NCI-H82 treated with DMSO at 0.1 percent for 48 hours (cell line): Measurements from ENCODE around the gene PRSS22.
A peak's percentile ranks its signal among the peaks of the same experiment; 100 is the strongest.

Experiments
- DNase-seq: peaks from one replicate; lab custom pipeline; 2025; ENCODE audit not compliant: unreplicated experiment; lab: John Stamatoyannopoulos, UW

Gene PRSS22

DNA sequence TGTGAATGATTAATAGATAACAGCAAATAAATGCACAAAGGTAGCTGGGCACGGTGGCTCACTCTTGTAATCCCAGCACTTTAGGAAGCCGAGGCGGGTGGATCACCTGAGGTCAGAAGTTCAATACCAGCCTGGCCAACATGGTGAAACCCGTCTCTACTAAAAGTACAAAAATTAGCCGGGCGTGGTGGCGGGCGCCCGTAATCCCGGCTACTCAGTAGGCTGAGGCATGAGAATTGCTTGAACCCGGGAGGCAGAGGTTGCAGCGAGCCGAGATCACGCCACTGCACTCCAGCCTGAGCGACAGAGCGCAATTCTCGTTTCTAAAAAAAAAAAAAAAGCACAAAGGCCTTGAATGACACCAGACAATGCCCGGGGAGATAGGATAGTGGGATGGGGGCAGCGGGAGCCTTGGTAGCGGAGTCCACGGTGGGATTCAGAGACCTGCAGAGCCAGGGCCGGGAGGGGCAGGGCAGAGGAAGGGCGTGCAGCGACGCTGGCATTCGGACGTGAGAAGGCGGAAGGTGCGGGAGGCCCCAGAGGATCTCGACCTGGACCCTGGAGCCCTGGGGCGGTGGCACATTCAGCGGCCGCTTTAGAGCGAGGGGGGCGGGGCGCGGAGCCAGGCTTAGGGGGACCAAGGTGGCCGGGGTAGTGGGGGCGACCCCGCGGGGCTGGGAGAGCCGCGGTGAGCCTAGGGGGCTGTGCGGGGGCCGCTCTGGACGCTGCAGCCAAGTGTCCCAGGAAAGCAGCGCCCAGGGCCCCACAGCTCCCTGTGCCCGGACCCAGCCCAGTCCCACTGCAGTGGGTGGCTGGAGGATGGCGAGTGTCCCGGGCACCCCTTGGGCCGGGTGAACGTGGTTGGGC lies 24.0 kb upstream of the PRSS22 start:
- no peak for DNase-seq

DNA sequence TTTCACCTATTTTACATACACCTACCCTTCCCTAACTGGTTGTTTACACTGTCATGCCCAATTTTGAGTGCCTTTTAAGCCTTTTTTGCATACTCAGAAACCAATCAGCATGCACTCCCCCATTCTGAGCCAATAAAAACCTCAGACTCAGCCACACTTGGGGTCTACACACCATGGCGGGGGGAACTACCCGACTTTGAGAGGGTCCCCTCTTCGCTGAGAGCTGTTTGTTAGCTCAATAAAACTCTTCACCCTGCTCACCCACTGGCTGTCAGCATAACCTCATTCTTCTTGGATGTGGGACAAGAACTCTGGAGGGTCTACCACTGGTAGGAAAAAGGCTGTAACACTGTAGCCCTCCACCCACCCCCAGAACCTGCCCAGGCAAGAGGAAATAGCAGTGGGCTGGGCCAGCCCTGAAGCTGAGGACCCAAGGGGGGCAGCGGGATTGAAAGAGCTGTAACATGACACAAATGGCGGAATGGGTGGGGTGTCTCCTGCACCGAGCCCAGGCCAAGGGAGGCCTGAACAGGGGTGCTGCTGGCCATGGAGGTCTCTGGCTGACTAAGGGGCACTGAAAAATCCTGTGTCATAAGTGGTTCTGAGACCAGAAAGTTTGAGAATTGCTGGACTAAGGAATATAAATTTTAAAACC lies 22.0 kb upstream of the PRSS22 start:
- no peak for DNase-seq

DNA sequence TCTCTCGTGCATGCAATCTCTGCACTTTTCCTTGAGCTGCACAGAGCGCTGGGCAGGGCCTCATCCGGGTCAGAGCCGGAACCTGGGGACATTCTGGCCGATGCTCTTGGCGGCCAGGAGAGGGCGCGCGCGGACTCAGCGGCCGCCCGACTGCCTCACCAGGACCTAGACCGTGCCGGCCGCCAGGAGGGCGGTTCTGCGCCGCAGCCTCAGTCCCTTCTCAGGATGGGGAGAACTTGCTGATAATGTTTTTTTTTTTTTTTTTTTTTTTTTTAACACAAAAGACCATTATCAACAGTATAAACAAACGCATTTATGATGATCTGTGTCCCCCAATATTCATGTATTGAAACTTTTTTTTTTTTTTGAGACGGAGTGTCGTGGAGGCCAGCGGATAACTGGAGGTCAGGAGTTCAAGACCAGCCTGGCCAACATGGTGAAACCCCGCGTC lies 17.0 kb upstream of the PRSS22 start:
- DNase-seq: peak; percentile 55

DNA sequence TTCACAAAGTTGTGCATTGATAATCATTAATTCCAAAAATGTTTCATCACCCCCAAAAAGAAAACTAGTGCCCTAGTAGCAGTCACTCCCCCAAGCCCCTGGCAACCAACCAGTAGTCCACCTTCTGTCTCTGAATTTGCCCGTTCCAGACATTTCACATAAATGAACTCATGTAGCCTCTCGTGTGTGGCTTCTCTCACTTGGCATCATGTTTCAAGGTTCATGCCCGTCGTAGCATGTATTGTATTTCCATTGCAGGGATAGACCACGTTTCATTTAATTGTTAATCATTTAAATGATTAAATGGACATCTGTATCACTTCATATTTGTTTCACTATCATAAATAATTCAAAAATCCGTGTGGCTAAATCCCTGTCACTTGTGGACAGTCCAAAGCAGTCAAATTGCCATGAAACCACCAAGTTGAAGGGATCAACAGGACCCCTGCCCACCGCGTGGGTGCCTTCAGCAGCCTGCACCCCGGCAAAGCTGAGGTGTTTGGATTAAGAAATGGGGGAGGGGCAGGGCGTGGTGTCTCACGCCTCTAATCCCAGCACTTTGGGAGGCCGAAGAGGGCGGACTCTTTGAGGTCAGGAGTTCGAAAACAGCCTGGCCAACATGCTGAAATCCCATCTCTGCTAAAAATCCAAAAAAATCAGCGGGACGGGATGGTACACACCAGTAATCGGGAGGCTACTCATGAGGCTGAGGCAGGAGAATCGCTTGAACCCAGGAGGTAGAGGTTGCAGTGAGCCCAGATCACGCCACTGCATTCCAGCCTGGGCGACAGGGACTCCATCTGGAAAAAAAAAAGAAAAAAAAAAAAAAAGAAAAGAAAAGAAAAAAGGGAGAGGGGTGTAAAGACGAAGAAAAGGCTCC lies 16.3 kb upstream of the PRSS22 start:
- no peak for DNase-seq

DNA sequence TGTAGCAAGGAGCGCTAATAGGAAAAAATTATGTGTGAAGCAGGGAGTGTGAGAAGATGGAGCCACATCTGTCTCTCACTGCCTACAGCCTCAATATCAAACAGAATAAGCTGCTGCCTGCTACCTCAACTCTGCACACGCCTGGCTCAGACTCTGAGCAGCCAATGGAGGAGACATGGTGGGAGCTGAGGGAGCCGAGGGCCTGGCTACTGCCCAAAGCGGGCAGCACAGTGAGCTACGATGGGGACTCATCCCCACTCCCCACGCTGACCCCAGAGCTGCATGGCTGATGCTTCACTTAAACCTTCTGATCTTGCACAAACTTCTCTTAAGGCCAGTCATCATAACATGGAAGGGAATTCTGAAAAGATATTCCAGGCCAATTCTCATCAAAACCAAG lies 14.0 kb upstream of the PRSS22 start:
- DNase-seq: no peak

DNA sequence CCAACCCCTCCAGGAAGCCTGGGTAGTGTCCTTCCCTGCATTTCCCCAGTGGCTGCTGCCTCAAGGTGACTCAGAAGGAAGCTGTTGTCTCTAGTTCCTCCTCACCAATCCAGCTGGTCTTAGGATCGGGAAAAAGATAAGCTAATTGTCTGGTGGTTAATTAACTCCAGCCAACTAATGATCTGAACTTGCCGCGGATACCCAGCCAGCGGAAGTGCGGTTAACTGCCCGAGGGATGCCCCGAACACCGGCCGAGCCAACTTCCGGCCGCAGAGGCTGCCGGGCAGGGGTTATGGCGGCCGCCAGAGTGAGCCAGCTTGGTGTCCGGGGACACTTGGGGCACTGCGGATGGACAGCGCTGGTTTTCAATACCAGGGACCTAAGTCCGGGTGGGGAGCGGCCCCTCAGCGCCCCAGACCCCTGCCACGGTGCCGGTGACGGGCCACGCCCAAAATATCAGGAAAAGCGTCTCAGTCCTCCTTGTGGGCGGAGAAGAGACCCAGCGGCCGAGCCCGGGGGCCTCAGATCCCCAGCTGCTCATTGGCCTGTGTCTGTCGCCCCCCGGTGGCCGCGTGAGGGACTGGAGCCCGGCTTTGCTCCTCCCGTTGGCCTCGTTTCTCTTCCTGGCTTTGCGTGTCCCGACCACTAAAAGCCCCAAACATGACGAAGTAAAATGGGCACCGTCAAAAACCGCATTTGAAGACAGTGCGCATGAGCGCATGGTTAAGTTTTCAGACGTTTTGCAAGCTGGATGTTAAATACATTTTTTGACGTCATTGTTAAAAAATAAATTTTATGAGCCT lies 10.2 kb upstream of the PRSS22 start:
- DNase-seq: peak; percentile 76

DNA sequence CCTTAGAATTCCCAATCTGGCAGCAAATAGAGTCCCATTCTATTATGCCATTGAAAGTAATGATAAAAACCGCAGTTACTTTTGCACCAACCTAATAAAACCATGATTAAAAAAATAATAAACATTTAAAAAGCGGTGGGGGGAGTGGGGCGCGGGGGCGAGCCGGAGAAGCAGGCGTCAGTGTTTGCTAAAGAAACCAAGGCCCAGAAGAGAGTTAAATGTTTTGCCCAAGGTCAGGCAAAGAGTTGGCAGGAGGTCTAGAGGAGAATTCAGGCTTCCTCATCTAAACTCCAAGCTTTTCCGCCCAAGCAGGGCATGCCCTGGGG lies 9.7 kb upstream of the PRSS22 start:
- no peak for DNase-seq

DNA sequence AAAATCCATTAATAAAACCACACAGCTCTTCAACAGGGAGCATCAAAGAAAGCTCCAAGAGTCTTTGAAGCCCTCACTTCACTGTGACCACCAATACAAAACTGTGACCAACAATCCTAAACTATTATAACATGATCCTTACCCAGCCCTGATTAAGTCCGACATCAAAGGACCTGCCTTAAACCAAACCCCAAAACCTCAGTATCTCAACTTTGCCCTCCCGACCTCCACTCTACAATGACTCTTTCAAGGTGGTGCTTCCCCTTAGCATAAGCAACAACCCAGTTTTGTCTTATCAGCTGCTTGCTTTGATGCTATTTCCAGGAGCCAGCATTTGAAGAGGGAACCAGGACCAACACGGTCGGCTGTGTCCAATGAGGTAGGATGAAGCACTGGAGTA lies 8.5 kb upstream of the PRSS22 start:
- DNase-seq: no peak

DNA sequence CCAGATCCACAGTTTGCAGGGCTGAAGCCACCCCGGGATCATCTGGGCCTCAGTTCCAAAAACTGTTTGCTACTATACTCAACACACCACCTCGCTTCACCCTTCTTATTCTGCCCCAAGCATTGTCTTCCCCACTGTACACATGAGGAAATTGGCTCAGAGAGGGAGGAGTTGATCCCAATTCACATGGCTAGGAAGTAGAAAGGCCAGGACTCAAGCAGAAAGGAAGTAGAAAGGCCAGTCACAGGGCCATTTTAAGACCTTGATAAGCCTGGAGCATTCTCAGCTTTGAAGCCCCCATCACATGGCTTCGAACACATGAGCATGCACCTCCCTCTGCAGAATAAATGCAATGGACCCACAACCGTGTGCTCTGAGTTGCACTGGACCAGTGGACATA lies 7.7 kb upstream of the PRSS22 start:
- DNase-seq: no peak

DNA sequence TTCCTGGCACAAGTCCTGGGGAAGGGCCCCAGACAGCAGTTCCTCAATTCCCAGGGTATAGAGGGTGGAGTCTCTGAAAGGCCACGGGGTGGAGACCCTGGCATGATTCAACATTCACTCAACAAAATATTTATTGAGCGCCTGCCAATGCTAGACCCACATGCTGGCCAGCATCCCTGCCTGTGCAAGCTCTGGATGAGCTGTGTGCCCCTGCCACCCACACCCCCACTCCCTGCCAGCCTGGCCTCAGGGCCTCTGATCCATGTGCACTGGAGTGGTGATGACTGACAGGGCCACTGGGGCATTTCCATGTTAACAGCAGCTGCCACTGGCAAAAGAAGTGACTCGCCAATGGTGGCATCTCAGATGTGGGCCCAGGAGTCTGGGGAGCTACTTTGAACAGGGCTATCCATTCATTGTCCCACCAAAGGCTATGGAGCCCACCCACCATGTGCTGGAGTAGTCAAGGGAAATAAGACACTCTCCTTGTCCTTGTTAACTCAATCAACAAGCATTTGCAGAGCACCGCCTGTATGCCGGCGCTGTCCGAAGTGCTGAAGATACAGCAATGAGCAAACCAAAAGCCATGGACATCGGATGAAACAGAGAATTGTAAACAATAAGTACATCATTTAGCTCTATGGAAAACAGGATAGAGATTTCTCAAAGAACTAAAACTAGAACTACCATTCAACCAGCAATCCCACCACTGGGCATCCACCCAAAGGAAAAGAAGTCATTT lies 3.0 kb upstream of the PRSS22 start:
- no peak for DNase-seq

DNA sequence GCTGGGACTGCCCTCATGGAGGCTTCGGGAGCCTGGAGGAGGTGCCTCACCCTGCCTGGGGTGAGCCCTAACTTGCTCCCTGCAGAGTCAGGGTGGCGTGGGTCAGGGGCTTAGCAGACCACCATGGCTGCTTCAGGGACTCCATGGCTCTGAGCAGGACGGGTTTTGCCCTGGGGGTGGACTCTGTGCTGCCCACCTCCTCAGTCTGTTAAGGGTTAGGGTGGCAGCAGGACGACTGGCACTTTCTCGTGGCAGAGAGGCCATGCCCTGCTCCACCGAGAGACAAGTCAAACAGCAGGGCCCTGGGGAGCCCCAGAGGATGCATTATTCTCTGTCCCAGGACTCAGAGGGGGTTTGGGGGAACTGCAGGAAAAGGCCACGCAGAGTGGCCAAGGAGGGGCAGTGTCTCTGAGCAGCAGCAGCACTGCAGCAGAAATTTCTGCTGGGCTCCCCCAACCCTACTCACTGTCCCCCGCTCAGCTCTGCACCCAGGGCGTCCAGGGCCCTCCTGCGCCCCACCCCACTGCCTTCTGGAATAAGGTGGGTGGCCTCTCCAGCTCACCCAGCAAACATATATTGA lies 1.8 kb upstream of the PRSS22 start:
- DNase-seq: no peak

DNA sequence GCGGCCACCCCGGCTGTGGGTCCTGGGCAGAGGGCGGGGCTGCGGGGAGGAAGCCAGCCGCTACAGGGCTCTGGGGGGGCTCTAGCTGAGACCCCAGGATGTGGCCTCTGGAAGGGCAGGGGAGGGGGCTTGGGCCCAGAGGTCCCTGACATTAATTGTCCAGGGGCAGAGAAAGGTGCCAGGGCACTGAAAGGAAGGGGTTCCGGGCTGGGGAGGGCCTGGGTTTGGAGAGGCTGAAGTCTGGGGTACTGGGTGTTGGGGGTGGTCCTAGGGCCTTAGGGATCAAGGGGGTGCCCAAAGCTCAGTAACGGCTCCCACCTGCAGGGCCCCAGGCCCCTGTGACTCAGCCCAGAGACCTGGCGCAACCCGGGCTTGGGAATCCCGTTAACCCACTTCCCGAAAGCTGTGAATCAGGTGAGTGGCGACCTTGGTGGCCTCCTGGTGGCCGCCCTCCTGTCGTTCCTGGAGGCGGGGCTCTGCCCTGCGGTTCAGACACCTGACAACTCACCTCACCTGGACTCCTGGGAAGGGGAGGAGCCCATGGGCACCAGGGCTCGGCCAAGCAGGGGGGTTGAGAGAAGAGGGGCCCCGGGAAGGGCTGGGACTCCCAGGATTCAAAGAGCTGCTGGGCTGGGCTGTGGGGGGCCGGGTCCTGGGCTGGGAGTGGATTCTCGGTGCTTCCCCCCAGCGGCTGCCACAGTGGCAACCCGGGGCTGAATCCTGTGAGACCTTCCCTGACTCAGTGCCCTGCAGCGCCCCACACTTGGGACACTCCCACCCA lies 465 bp upstream of the PRSS22 start:
- DNase-seq: no peak

DNA sequence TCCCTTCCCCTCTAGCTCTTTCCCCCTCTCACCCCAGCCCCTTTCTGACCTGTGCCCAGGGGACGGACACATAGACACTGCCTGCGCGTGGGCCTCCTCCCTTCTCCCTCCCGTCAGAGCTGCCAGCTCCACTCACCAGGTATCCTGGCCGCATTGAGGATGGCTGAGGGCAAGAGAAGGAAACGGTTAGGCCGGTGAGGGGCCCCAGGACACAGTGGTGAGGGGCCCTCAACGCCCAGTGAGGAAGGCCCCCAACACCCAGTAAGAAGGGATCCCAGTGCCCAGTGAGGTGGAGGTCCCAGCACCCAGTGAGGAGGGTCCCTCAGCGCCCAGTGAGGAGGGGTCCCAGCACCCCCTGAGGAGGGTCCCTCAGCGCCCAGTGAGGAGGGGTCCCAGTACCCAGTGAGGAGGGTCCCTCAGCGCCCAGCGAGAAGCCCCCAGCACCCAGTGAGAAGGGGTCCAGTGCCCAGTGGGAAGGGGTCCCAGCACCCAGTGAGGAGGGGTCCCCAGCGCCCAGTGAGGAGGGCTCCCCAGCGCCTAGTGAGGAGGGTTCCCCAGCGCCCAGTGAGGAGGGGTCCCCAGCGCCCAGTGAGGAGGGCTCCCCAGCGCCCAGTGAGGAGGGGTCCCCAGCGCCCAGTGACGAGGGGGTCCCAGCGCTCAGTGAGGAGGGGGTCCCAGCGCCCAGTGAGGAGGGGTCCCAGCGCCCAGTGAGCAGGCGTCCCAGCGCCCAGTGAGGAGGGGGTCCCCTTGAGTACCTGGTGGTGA lies 1.1 kb downstream of the PRSS22 start:
- DNase-seq: no peak

DNA sequence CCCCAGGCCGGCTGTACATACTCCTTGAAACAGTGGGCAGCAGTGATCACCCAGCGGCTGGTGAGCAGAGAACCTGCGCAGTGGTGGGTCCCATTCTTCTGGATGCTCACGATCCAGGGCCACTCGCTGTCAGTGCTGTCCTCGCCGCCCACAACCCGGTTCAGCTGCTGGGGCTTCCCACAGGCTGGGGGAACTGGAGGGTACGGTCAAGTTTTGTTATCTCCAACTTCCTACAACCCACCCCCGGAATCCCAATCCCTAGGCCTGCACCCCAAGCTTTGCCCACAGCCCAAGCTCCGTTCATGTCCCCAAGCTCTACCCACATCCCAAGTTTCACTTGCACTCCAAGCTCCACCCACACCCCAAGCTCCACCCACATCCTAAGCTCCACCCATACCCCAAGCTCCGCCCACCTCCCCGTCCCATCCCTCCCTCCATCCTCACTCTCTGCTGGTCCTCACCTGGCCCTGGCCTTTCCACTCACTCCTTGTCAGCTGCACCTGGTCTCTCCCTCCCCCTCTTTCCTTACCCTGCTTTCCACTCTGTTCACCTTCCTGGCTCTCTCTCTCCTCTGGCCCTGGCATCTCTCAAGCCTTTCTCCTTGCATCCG lies 1.8 kb downstream of the PRSS22 start:
- DNase-seq: no peak

DNA sequence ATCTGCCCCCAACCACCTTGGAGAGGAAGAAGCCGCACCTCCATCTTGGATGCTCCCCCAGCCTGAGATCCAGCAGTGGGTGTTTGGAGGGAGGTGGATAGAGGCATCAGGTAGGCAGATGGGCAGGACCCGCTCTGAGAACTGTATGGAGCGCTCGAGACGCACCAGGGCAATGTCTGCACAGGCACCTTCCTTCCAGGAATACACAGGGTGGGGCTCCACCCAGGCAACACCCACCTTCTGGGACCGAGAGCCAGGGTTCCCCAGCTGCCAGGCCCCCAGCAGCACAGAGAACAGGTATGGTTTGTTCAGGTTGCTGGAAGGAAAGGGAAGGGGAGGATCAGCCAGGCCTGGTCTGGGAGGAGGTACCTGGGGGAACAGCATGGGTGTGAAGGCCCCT lies 2.4 kb downstream of the PRSS22 start:
- DNase-seq: no peak

DNA sequence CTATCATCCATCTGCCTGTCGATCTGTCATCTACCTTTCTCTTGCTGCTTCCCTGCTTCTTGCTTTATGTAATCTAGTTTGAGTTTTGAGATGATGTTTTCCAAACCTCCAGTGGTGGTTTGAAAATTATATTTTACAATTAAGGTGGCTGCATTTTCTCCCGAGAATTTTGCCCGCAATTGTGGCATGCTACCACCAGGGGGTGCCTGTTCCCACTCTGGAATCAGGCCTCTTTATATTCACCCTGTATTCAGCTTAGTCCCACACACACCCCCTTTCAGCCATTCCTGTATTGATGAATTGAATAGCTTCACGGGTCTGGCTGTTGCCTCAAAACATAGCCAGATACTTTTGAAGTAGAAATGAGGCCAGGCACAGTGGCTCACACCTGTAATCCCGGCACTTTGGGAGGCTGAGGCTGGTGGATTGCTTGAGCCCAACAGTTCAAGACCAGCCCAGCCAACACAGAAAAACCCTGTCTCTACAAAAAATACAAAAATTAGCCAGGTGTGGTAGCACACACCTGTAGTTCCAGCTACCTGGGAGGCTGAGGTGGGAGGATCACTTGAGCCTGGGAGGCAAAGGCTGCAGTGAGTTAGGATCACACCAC lies 3.2 kb downstream of the PRSS22 start:
- DNase-seq: no peak

DNA sequence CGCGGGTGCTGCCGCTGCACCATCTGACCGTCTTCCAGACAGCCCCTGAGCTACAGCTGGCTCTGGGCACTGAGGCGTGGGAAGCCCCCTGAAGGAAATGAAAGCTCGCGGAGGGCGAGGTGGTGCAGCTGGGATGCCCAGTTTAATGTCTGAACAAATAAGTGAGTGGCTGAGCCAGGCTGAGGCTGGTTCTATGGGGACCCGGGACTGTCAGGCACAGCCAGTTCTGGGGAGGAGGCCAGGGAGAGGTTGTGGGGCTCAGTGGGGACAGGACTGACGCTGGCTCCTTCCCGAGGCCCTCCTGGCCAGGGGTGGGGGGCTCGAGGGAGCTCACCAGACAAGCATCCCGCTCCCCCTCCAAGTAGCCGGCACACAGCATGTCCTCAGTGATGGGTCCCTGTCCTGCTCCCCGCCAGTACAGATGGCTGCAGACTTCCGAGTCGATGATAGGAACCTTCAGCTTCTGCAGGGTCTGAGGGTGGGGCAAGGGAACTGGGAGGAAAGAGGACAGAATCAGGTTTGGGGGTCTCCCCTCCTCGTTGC lies 4.4 kb downstream of the PRSS22 start:
- no peak for DNase-seq
